T-helper 1 cell treated with Interleukin-12 subunit alpha and Interleukin-12 subunit beta and Interleukin-4 antibody, amounts not matched to agents 30 μg/mL and 1 μg/mL, for 36 hours (primary cell): Measurements from ENCODE around the gene AMOTL1.

Source experiments
- H3K27ac Mint-ChIP-seq: one replicate; pipeline ENCODE4 v1.8.0; 2021; ENCODE audit warnings: mild to moderate bottlenecking, mixed read lengths
- H3K27me3 Mint-ChIP-seq: one replicate; pipeline ENCODE4 v1.8.0; 2021; ENCODE audit warnings: low read depth, mixed read lengths
- H3K36me3 Mint-ChIP-seq: one replicate; pipeline ENCODE4 v1.8.0; 2021; ENCODE audit warnings: low read depth, mixed read lengths
- H3K4me1 Mint-ChIP-seq: one replicate; pipeline ENCODE4 v1.8.0; 2021; ENCODE audit warnings: low read depth, mixed read lengths
- H3K4me3 Mint-ChIP-seq: one replicate; pipeline ENCODE4 v1.8.0; 2021; ENCODE audit warnings: mild to moderate bottlenecking, moderate library complexity, mixed read lengths
- H3K9me3 Mint-ChIP-seq: one replicate; pipeline ENCODE4 v1.8.0; 2021; ENCODE audit warnings: mixed read lengths

The AMOTL1 gene

DNA sequence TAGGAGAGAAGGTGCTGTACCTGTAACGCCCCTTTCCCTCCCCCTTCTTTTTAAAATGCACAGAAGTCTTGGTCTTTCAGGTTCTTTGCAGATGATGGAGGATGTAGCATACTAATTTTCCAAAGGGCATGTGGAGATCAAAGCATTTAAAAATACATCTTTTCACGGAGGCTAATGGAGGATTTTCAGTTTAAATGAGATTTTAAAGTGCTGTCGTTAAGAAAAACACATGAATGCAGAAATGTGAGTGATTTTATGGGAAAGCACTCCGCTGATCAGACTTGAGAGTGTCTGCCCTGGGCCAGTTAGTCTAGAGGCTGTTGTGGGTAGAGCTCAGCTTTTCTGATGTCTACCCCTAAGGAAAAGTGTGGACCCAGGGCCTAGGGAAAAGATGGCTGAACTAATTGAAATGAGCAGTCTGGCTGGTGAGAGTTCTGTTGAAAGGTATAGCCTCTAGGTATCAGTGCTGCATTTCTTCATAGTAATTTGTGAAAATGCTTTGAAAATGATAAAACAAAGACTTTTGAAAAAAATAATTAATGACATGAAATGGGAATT is 2.5 kb downstream of the AMOTL1 start:
- no peaks in the 10 kb centered on the region for H3K9me3 Mint-ChIP-seq
- no peaks in the 10 kb centered on the region for H3K36me3 Mint-ChIP-seq
- peaks cover 11% of the 10 kb centered on the region for H3K4me1 Mint-ChIP-seq
- H3K27ac Mint-ChIP-seq, result no peak overlapping the region
- no peak overlapping the region for H3K4me3 Mint-ChIP-seq
- peaks cover 40% of the 10 kb centered on the region for H3K27me3 Mint-ChIP-seq

DNA sequence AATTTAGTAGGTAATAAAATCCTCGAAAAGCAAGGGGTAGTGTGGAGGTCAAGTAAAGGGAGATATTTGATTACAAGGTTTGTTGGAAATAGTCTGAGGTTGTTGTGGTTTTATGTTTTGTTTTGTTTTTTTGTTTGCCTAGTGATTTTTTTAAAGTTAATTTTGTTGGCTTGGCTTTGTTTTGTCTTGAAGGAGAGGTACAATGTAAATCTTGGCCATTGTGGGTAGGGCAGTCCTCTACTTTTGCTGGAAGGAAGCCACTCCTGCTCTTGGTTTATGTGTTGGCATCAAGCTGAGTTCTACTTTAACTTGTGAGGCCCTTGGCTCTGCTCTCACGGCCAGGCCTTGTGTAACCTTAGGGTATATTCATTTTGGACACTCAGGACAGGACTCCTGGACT is 3.2 kb downstream of the AMOTL1 start:
- Mint-ChIP-seq H3K36me3 (no peaks in the 10 kb centered on the region), H3K4me3 (no peak overlapping the region), H3K9me3 (no peaks in the 10 kb centered on the region), H3K4me1 (peaks cover 16% of the 10 kb centered on the region), H3K27me3 (peaks cover 40% of the 10 kb centered on the region), H3K27ac (no peak overlapping the region)

DNA sequence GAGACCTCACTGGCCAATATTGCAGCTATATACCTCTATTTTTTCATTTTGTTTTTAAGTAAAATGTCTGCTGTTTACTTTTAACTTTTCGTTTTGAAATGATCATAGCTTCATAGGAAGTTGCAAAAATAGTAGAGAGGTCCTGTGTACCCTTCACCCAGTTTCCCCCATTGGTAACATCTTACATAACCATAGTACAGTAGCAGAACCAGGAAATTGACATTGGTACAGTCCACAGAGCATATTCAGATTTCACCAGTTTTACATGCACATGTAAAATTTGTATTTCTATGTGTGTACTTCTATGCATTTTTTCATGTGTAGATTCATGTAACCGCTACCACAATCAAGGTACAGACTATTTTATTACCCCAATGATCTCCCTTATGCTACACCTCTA is 3.8 kb downstream of the AMOTL1 start:
- Mint-ChIP-seq H3K4me1 (peaks cover 22% of the 10 kb centered on the region), H3K27ac (no peak overlapping the region), H3K9me3 (no peaks in the 10 kb centered on the region), H3K4me3 (no peak overlapping the region), H3K36me3 (no peaks in the 10 kb centered on the region), H3K27me3 (peaks cover 40% of the 10 kb centered on the region)

GRCh38 chr11:94773842-94774241 is 5.7 kb downstream of the AMOTL1 start:
- Mint-ChIP-seq H3K36me3 (no peaks in the 10 kb centered on the region), H3K27me3 (peaks cover 38% of the 10 kb centered on the region), H3K4me3 (no peak overlapping the region), H3K27ac (no peak overlapping the region), H3K4me1 (peaks cover 19% of the 10 kb centered on the region), H3K9me3 (no peaks in the 10 kb centered on the region)

GRCh38 chr11:94774345-94774744 is 6.2 kb downstream of the AMOTL1 start:
- Mint-ChIP-seq H3K36me3 (no peaks in the 10 kb centered on the region), H3K4me3 (no peak overlapping the region), H3K4me1 (peaks cover 17% of the 10 kb centered on the region), H3K27me3 (peaks cover 33% of the 10 kb centered on the region), H3K27ac (no peak overlapping the region), H3K9me3 (no peaks in the 10 kb centered on the region)

DNA sequence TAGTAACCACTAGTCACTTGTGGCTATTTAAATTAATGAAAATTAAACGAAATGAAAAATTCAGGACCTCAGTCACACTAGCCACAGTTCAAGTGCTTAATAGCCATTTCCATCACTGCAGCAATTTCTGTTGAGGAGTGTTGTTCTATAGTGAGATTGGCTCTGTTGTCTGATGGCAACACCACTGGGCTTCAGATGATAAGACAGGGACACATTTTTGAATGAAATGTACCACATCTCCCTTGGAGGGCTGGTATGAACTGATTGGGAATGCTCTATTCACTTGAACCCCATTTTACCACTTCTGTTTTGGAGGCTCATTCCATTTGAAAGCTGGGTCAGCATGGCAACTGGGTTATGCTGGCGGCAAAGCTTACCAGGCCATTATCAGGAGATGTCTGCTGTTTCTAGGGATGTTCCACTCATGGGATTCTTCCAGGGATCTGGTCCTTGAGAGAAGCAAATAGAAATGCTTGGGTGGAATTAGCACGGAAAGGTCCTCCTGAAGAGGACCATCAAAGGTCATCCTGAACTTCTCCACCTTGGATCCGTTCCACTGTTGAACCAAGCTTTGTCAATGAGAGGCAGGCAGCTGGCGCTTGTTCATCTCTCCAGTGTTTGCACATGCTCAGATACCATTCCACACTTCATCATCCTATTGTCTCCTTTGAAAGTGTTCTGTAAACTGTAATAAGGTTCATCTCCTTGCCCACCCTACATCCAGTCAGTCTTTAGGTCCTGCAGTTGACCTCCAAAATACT is 7.6 kb downstream of the AMOTL1 start:
- H3K27ac Mint-ChIP-seq, result no peak overlapping the region
- H3K4me3 Mint-ChIP-seq, result no peak overlapping the region
- H3K27me3 Mint-ChIP-seq, result peaks cover 19% of the 10 kb centered on the region
- H3K9me3 Mint-ChIP-seq, result no peaks in the 10 kb centered on the region
- peaks cover 18% of the 10 kb centered on the region for H3K4me1 Mint-ChIP-seq
- H3K36me3 Mint-ChIP-seq, result no peaks in the 10 kb centered on the region

GRCh38 chr11:94776351-94777321 is 8.5 kb downstream of the AMOTL1 start:
- no peaks in the 10 kb centered on the region for H3K9me3 Mint-ChIP-seq
- H3K36me3 Mint-ChIP-seq, result no peaks in the 10 kb centered on the region

GRCh38 chr11:94780432-94780831 is 12.3 kb downstream of the AMOTL1 start:
- no peaks in the 10 kb centered on the region for H3K9me3 Mint-ChIP-seq
- H3K4me1 Mint-ChIP-seq, result peaks cover 24% of the 10 kb centered on the region
- no peaks in the 10 kb centered on the region for H3K36me3 Mint-ChIP-seq
- H3K27ac Mint-ChIP-seq, result no peak overlapping the region
- peak overlapping the region; percentile 30 for H3K4me3 Mint-ChIP-seq
- H3K27me3 Mint-ChIP-seq, result peaks cover 10% of the 10 kb centered on the region

More at GRCh38 chr11:94776351-94777321, 8.5 kb downstream of the AMOTL1 start:
- H3K4me3 Mint-ChIP-seq, result no peak overlapping the region
- peaks cover 12% of the 10 kb centered on the region for H3K27me3 Mint-ChIP-seq
- H3K27ac Mint-ChIP-seq, result no peak overlapping the region
- H3K4me1 Mint-ChIP-seq, result peaks cover 22% of the 10 kb centered on the region

DNA sequence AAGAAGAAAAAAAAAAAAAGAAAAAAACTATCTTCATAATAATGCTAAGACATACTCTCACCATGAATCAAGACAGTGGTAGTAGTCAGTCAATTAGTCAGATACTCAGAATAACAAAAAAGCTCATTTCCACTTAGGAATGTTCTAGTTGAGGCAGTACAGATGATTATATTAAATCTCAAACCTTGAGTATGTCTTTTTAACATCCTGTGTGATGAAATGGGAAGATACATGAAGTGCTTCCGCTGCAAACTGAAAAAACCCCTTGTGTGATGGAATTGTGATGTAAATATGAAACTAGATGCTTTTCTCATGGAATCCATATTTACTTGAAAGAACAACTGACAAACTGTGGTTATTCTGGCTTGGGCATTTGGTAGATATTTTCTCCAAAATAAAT is 13.7 kb downstream of the AMOTL1 start:
- Mint-ChIP-seq H3K4me1 (peaks cover 16% of the 10 kb centered on the region), H3K4me3 (no peak overlapping the region), H3K27ac (no peak overlapping the region), H3K27me3 (peaks cover 10% of the 10 kb centered on the region), H3K9me3 (no peaks in the 10 kb centered on the region), H3K36me3 (no peaks in the 10 kb centered on the region)

- peaks cover 16% of the 10 kb centered on the region for H3K4me1 Mint-ChIP-seq
- H3K9me3 Mint-ChIP-seq, result no peaks in the 10 kb centered on the region
- no peak overlapping the region for H3K4me3 Mint-ChIP-seq
- no peak overlapping the region for H3K27ac Mint-ChIP-seq
- peaks cover 10% of the 10 kb centered on the region for H3K27me3 Mint-ChIP-seq
- no peaks in the 10 kb centered on the region for H3K36me3 Mint-ChIP-seq
Observed at GRCh38 chr11:94782446-94782845, 14.3 kb downstream of the AMOTL1 start.

GRCh38 chr11:94784884-94785283 is 16.7 kb downstream of the AMOTL1 start:
- peaks cover 5% of the 10 kb centered on the region for H3K27me3 Mint-ChIP-seq
- no peak overlapping the region for H3K27ac Mint-ChIP-seq
- no peaks in the 10 kb centered on the region for H3K9me3 Mint-ChIP-seq
- peaks cover 16% of the 10 kb centered on the region for H3K4me1 Mint-ChIP-seq
- H3K36me3 Mint-ChIP-seq, result no peaks in the 10 kb centered on the region
- no peak overlapping the region for H3K4me3 Mint-ChIP-seq

DNA sequence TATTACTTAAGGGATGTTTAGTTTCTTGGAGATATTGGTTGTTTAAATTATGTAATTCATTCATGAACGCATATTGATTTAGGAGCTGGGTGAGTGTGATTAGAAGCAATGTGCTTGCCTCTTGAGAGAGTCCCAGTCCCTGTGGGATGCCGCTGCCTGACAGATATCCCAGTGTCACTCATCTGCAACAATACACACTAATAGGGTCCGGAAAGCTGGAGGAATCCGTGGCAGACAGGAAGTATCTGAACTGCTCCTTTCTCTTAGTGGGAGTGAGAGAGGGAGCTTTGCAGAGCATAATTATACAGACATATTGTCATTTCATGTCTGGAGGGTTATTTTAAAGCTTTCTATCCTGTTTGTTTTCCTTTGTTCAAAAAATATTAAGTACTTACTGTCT is 17.4 kb downstream of the AMOTL1 start:
- Mint-ChIP-seq H3K4me3 (no peak overlapping the region), H3K36me3 (no peaks in the 10 kb centered on the region), H3K4me1 (peaks cover 11% of the 10 kb centered on the region), H3K27ac (no peak overlapping the region), H3K9me3 (no peaks in the 10 kb centered on the region), H3K27me3 (peaks cover 5% of the 10 kb centered on the region)

DNA sequence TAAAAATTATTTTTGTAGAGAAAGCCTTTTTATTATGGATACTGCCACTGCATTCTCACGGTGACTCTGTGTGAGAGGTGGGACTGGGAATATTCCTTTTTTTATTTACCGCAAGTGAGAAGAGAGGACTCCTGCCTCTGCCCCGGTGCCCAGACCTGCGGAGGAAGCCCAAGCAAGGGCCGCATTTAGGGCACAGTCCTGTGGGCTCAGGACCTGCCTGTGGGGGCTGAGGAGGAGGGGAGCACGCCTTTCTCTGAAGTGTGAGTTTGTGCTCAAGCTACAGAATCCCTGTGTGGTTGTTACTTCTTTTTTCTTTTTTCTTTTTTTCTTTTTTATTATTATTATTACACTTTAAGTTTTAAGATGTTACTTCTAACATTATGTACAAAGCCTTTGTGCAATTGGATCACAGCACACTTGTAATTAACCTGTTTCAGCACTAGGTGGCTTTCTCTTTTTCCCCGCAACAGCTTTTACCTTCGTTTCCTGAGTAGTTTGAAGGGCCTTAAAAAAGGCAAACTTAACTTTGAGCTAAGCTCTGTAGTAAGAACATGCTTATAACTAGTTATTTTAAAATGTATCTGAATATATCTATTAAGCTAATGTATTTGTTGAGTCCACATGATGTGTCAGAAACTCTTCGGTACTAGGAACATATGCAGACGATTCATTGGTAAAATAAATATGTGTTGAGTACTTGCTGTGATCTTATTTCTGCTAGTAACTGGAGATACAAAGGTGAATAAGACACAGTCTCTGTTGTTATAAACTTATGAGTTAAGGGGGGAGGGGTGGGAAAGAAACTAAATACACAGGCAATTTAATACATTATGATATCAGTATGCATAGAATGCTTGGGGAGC is 18.3 kb downstream of the AMOTL1 start:
- no peaks in the 10 kb centered on the region for H3K9me3 Mint-ChIP-seq
- H3K4me1 Mint-ChIP-seq, result peaks cover 4% of the 10 kb centered on the region

DNA sequence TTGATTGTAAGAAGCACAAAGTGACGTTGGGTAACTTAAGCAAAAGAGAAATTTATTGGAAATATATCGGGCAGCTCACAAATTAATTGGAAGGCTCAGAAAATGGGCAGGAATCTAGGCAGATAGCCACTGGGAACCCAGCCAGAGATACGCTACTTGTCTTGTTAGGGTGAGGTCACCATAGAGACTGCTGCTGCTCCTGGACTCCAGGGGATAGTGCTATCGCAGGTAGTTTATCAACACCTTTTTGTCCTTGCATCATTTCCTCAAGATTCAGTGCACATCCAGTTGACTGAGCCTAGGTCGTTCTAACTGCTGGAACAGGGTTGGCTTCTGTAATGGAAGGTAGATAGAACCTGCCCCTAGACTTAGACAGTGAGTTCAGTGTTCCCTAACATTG is 19.6 kb downstream of the AMOTL1 start:
- no peak overlapping the region for H3K4me3 Mint-ChIP-seq
- H3K4me1 Mint-ChIP-seq, result peaks cover 2% of the 10 kb centered on the region
- H3K36me3 Mint-ChIP-seq, result no peaks in the 10 kb centered on the region
- H3K27ac Mint-ChIP-seq, result no peak overlapping the region
- peaks cover 5% of the 10 kb centered on the region for H3K27me3 Mint-ChIP-seq
- H3K9me3 Mint-ChIP-seq, result no peaks in the 10 kb centered on the region

More for the DNA sequence above, 18.3 kb downstream of the AMOTL1 start:
- Mint-ChIP-seq H3K36me3 (no peaks in the 10 kb centered on the region), H3K4me3 (no peak overlapping the region), H3K27me3 (peaks cover 5% of the 10 kb centered on the region), H3K27ac (no peak overlapping the region)
